SK-N-MC (cell line): ENCODE data around the gene TMEM141.
A peak's percentile ranks its signal among the peaks of the same experiment; 100 is the strongest.
"Not testable (repeated sequence)": the region's sequence is repeated elsewhere in the genome, so short reads cannot be mapped to it uniquely, and the experiment has no call there.

ENCODE experiments used
- DNase-seq: peaks from one replicate; pipeline ENCODE4 v3.0.0-alpha.2; 2011; ENCODE audit warnings: low read depth, low spot score
- H3K27ac ChIP-seq: fragments of 200-600 bp; sonication (generic); 2 replicates; pipeline ENCODE4 v1.5.1; 2016; ENCODE audit warnings: mixed run types
- H3K36me3 ChIP-seq: fragments of 200-600 bp; sonication (generic); 2 replicates; pipeline ENCODE4 v1.6.1; 2017; ENCODE audit warnings: antibody characterized with exemption, low read length, mixed read lengths; ENCODE audit not compliant: insufficient read depth
- H3K4me3 ChIP-seq: fragments of 200-600 bp; sonication (generic); 2 replicates; pipeline ENCODE4 v1.5.1; 2016
- H3K9ac ChIP-seq: fragments of 200-600 bp; sonication (generic); 2 replicates; pipeline ENCODE4 v1.8.0; 2017; ENCODE audit warnings: mixed run types, mixed read lengths; ENCODE audit not compliant: insufficient read length
- H3K9me3 ChIP-seq: fragments of 200-600 bp; sonication (generic); 2 replicates; pipeline ENCODE4 v1.6.1; 2017; ENCODE audit warnings: low read depth, mild to moderate bottlenecking, antibody characterized with exemption, low read length, moderate library complexity, mixed read lengths
- EZH2 ChIP-seq: fragments of 200-600 bp; sonication (generic); IDR thresholded peaks from one replicate; pipeline ENCODE4 v1.6.1; 2017; ENCODE audit warnings: antibody characterized with exemption
- FOXP2 ChIP-seq: optimal IDR thresholded peaks from 2 replicates; pipeline ENCODE3; 2011; ENCODE audit warnings: mild to moderate bottlenecking, moderate library complexity; ENCODE audit not compliant: insufficient read depth; ENCODE audit errors: extremely low read length, control extremely low read depth
- POLR2AphosphoS5 ChIP-seq: IDR thresholded peaks from 2 replicates; pipeline ENCODE4 v1.6.1; 2012; ENCODE audit warnings: mild to moderate bottlenecking, low read depth, low read length, borderline replicate concordance

TMEM141 gene

GRCh38 chr9:136789523-136789937 lies 1.6 kb upstream of the TMEM141 start:
- no peak for TF ChIP-seq FOXP2
- no peak for TF ChIP-seq EZH2
- TF ChIP-seq POLR2AphosphoS5, result no peak
- Histone ChIP-seq H3K36me3 (no peaks in the 10 kb centered on the region), H3K9ac (no peak overlapping the region), H3K9me3 (no peaks in the 10 kb centered on the region), H3K27ac (no peak overlapping the region), H3K4me3 (no peak overlapping the region)
- no peak for DNase-seq

- Histone ChIP-seq H3K36me3 (no peaks in the 10 kb centered on the region), H3K4me3 (peak overlapping the region; percentile 97), H3K9me3 (no peaks in the 10 kb centered on the region), H3K27ac (peak overlapping the region; percentile 70), H3K9ac (peak overlapping the region; percentile 93)
- DNase-seq, result no peak
- TF ChIP-seq FOXP2 (no peak), POLR2AphosphoS5 (no peak), EZH2 (no peak)
Observed at GRCh38 chr9:136791516-136792276, 552 bp downstream of the TMEM141 start.

- no peak overlapping the region for H3K27ac ChIP-seq
Observed at GRCh38 chr9:136792321-136793085, 1.4 kb downstream of the TMEM141 start.

GRCh38 chr9:136793086-136793946 lies 2.2 kb downstream of the TMEM141 start:
- Histone ChIP-seq H3K36me3 (no peaks in the 10 kb centered on the region), H3K9me3 (no peaks in the 10 kb centered on the region), H3K27ac (no peak overlapping the region), H3K4me3 (no peak overlapping the region), H3K9ac (no peak overlapping the region)
- TF ChIP-seq EZH2 (no peak), POLR2AphosphoS5 (no peak), FOXP2 (no peak)
- no peak for DNase-seq

More at GRCh38 chr9:136792321-136793085, 1.4 kb downstream of the TMEM141 start:
- Histone ChIP-seq H3K36me3 (no peaks in the 10 kb centered on the region), H3K9me3 (no peaks in the 10 kb centered on the region), H3K4me3 (peak overlapping the region; percentile 97; the same call in 1 of the 2 replicates), H3K9ac (no peak overlapping the region)
- DNase-seq, result no peak
- TF ChIP-seq FOXP2 (no peak), POLR2AphosphoS5 (no peak), EZH2 (no peak)

GRCh38 chr9:136794281-136794999 lies 3.3 kb downstream of the TMEM141 start:
- no peak overlapping the region for H3K27ac ChIP-seq
- H3K4me3 ChIP-seq, result no peak overlapping the region
- DNase-seq, result no peak
- H3K9ac ChIP-seq, result no peak overlapping the region
- H3K36me3 ChIP-seq, result no peaks in the 10 kb centered on the region
- TF ChIP-seq EZH2, result no peak
- 0 out of 2 replicates have a peak, but pooled peaks have one; percentile 25 for TF ChIP-seq POLR2AphosphoS5
- TF ChIP-seq FOXP2, result no peak
- H3K9me3 ChIP-seq, result no peaks in the 10 kb centered on the region

- no peak for DNase-seq
- Histone ChIP-seq H3K9me3 (no peaks in the 10 kb centered on the region), H3K9ac (no peak overlapping the region), H3K27ac (no peak overlapping the region), H3K36me3 (no peaks in the 10 kb centered on the region), H3K4me3 (no peak overlapping the region)
- TF ChIP-seq POLR2AphosphoS5, result 0 out of 2 replicates have a peak, but pooled peaks have one; percentile 5
- no peak for TF ChIP-seq FOXP2
- TF ChIP-seq EZH2, result no peak
Observed at GRCh38 chr9:136795000-136795348, 3.8 kb downstream of the TMEM141 start.

- H3K36me3 ChIP-seq, result no peaks in the 10 kb centered on the region
- no peak within 1 kb of the TSS for H3K9ac ChIP-seq
- no peaks in the 10 kb centered on the region for H3K9me3 ChIP-seq
- no peak for DNase-seq
- TF ChIP-seq FOXP2 (no peak), POLR2AphosphoS5 (no peak), EZH2 (no peak)
- H3K4me3 ChIP-seq, result peak within 1 kb of the TSS; percentile 14; the same call in 1 of the 2 replicates
- peak within 1 kb of the TSS; percentile 59; the same call in 1 of the 2 replicates for H3K27ac ChIP-seq
Observed at GRCh38 chr9:136796238-136796774, 5.2 kb downstream of the TMEM141 start, which contains the start of gene CCDC183. Gene CCDC183, plus strand, starts transcription at chr9:136796338. Its CDS starts 60 bp downstream, at chr9:136796398.

- not testable (repeated sequence) for H3K9me3 ChIP-seq, H3K9ac ChIP-seq, H3K36me3 ChIP-seq, DNase-seq
- peak overlapping the region; percentile 59; the same call in 1 of the 2 replicates for H3K27ac ChIP-seq
- peak overlapping the region; percentile 14; the same call in 1 of the 2 replicates for H3K4me3 ChIP-seq
Observed at GRCh38 chr9:136796775-136797347, 5.7 kb downstream of the TMEM141 start.
